Measurements from ENCODE around the gene CCDC154.

The CCDC154 gene

DNA sequence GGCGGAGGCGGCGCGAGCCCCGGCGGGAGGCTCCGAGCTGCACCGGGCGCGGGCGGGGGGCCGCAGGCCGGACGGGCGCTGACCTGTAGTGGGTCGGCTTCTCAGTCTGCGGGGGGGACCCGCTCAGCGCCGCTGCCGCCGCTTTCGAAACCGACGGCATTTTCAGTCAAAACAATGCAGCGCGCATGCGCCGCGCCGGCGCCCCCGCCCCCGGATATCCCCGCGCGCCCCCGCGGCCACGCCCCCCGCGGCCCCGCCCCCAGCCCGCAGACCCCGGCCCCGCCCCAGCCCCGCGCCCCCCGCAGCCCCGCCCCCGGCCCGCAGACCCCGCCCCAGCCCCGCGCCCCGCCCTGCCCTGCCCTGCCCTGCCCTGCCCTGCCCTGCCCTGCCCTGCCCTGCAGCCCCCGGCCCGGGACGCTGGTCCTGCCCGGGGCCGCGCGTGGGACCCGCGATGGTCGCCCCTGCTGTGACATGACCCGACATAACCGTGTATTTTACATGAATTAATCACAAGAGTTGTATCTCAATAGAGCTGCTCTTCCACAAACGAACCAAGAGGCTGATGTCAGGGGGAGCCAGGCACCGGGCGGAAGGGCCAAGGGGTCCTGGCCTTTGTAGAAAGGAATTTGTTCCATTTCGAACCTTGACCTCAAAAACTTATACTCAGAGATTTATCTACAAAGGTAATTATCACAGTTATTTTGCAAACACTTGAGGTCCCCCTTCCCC lies 29.7 kb downstream of the CCDC154 start, which contains the start of gene UNKL:
UNKL (minus strand) TSS at position 173 of the 729 bp plus-strand sequence; CDS start at position 160, 13 bp downstream.
- peak; percentile 82 for DNase-seq

DNA sequence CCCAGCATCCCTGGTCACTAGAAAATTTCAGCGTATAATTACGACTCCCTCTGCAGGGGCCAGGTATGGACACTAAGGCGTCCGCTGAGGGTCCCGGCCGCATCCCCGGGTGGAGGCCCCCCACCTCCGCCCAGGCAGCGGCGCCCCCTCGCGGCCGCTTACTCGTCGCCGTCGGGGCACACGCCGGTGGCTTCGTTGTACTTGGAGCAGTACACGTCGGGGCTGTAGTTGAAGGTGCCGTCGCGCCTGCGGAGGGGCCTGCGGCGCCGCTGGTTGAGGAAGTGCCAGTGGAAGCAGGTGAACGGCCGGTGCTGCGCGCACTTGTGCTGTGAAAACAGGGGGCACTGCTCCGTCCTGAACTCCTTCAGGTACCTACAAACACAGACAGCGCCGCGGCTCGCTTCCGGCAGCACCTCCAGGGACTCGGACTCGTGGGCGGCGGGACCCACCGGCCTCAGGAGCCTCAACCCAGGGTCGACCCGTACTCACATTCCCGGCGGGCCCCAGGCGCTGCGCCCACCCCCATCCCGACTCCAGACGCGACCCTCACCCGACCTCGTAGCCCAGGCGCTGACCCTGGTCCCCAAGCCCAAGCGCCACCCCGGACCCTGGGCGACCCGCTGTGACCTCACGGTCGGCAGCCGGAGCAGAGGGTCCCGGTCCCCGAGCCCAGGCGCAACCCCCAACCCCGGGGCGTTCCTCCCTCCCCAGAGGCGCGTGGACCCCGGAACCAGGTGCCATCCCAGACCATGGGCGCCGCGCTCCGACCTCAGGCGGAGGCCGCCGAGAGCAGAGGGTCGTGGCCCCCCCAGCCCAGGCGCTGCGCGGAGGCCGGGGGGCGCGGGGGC lies 30.4 kb downstream of the CCDC154 start:
- DNase-seq: peak; percentile 72

DNA sequence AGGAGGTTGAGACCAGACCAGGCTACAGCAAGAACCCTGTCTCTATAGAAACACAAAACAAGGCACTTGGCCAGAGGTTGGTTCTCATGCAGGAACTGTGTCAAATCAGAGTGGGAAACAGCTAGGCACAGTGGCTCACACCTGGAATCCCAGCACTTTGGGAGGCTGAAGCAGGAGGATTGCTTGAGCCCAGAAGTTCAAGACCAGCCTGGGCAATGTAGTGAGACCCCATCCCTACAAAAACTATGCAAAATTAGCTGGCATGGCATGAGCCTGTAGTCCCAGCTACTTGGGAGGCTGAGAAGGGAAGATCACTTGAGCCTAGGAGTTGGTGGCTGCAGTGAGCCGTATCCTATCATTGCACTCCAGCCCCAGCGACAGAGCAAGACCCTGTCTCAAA lies 31.5 kb downstream of the CCDC154 start:
- no peak for DNase-seq

DNA sequence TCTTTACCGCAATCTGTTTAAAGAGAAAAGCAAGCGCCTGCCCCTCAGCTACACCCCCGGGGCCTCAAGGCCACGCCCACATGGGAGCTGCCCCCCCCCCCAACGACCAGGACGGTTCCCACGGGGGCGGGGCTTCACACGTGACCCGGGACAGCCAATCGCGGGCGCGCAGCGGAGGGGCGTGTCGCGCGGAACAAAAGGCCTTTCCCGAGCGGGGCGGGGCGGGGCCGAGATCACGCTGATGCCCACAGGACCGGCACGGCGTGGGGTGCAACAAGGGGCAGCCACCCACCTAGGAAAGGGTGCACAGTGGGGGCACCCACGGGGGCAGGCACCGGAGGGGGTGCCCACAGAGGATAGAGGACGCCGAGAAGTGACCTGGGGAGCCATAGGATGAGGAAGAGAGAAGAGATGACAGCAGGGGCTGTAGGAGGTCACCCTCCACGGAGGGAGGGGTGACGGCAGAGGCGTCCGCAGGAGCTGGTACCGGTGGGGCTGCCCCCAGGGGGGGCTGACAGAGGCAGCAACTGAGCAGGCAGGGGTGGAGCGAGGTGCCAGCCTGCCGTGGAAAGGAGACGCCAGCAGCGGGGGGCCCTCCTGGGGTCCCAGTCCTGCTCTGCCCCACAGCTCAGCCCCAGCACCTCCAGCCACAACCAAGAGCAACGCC lies 36.1 kb downstream of the CCDC154 start:
- DNase-seq: peak; percentile 97

GRCh38 chr16:1407753-1408152 lies 36.6 kb downstream of the CCDC154 start:
- no peak for DNase-seq

DNA sequence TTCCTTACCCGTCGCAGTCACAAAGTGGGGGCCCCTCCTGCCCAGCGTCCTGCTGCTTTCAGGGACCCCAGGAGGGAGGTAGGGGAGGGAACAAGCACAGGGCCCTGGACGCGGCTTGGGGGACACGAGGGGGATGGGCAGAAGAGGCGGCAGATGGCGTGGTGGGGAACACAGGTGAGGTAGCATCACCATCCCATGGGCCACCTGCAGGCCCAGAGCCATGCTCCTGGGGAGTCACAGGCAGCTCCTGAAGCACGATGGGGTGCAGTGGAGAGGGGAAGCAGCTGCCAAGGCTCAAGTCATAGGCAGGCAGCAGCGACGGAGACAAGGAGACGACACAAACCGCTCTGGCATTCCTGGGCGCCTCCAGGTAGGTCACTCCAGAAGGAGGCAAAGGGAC lies 40.6 kb downstream of the CCDC154 start:
- no peak for DNase-seq

DNA sequence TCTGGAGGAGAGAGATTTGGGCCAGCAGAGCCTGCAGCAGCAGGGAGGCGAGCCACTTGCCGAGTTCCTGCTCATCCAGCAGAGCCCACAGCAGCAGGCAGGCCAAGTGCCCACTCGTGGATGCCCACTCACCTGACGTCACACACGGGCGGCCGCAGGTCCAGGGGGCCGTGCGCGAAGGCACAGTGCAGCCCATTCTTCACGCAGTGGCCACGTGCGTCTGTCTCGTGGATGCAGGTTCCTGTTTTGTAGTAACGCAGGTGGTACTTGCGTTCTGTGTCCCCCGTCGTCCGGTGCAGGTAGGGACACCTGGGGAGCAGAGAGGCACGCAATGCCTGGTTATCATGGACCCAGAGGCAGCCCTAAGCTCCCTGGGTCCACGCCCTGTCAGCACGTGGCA lies 41.3 kb downstream of the CCDC154 start:
- DNase-seq: no peak

DNA sequence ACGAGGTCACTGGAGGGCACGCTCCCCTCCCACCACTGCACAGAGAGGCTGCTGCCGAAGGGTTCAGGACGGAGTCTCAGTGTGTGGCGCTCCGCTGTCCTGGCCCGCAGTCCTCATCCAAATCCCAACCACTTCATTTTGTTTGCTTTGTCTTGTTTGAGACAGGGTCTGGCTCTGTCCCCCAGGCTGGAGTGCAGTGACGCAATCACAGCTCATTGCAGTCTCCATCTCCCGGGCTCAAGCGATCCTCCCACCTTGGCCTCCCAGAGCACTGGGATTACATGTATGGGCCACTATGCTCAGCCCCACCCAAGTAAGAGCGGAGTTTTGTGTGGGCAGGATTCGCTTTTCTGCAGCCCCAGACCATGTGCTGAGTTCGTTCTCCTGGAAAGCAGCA lies 42.6 kb downstream of the CCDC154 start:
- no peak for DNase-seq

DNA sequence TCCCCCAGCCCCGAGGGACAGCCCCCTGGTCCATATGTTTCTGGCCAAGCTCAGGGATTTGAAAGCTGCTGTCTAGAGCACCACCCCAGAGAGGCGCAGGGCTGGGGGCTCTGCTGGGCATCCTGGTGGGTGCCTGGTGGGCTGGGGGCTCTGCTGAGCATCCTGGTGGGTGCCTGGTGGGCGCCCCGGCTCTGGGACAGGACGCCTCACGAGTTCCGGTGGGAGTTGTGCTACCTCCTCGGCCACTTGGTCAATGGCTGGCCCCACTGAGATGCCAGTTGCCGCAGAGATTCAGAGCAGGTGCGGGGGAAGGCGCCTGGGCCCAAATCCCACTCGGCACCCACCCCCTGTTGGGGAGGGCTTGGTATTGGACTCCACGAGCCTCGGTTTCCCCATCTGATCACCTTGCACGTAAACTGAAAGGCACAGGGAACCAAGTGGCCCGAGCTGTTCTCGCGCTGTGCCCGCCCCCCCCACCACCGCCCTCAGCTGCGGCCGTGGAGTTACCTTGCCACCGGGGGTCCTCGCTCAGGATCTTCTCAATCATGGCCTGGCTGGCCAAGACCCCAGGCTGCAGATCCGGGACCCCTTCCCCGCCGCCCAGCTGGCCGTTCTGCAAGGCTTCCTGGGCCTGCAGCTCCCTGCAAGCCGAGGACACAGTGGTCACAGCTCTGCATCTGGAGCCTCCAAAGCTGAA lies 43.1 kb downstream of the CCDC154 start:
- no peak for DNase-seq

- no peak for DNase-seq
Observed at GRCh38 chr16:1398826-1399581, 45.4 kb downstream of the CCDC154 start.

- DNase-seq: no peak
Observed at GRCh38 chr16:1398351-1398750, 46.0 kb downstream of the CCDC154 start.

GRCh38 chr16:1397779-1398178 lies 46.6 kb downstream of the CCDC154 start:
- no peak for DNase-seq

GRCh38 chr16:1395444-1396031 lies 48.8 kb downstream of the CCDC154 start:
- DNase-seq: no peak

- DNase-seq: no peak
Observed at GRCh38 chr16:1394367-1394951, 49.9 kb downstream of the CCDC154 start.

DNA sequence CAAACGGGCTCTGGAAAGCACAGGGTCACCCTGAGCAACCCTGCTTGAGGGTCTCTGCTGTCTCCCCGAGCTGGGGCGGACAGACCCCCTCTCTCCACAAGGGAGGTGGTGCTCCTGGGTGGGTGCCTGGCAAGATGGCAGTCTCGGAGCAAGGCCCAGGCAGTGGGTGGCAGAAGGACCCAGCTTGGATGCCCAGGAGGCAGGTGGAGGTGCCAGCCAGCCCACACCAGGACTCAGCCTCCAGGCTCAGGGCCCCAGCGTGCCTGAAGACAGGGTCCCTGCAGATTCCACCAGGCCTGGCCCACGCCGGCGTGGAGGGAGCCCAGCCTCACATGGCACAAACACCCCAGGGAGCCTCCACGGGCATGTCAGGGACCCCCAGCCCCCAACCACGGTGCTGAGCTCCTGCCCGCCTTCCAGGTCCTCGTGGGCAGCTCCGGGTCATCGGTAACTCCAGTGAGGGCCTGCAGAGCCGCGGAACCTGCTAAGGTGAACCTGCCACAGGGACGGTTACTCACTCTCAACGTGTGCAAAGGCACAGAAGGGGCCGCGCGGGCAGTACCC lies 50.7 kb downstream of the CCDC154 start:
- DNase-seq: no peak

GRCh38 chr16:1392826-1393225 lies 51.5 kb downstream of the CCDC154 start:
- no peak for DNase-seq

- no peak for DNase-seq
Observed at GRCh38 chr16:1390239-1390779, 54.0 kb downstream of the CCDC154 start.

DNA sequence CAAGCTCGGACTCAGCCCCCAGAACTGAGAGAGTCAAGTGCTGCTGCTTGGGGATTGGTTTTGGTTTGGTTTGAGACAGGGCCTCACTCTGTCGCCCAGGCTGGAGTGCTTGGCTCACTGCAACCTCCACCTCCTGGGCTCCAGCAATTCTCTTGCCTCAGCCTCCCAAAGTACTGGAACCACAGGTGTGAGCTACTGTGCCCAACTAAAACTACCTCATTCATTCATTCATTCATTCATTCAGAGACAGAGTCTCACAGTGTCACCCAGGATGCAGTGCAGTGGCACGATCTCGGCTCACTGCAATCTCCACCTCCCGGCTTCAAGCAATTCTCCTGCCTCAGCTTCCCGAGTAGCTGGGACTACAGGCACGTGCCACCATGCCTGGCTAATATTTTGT lies 54.6 kb downstream of the CCDC154 start:
- no peak for DNase-seq

- DNase-seq: no peak
Observed at GRCh38 chr16:1387331-1387730, 57.0 kb downstream of the CCDC154 start.

DNA sequence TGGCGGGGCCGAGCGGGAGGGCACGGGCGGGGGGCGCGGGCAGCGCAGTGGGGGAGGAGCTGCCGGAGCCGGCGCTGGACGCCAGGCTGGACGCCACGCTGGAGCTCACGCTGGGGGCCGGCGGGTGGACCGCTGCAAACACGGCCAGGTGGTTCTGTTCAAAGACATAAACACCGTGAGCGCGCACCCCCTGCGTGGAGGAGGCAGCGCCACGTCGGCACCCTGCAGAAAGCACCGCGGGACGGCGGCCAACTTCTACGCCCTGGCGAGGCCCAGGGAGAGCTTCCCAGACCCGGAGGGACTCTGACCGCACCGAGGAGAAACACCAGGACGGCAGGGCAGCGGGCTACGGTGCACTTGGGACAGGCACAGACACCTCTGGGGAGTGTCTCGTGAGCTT lies 59.1 kb downstream of the CCDC154 start:
- DNase-seq: no peak

Measured in stimulated activated CD4-positive, alpha-beta T cell treated with anti-CD3 and anti-CD28 coated beads, Interleukin-4, amount 100 ng/mL, for 1 hour (primary cell).